SU-DHL-6 (cell line): ENCODE measurements around the gene FARS2.

Source experiments
- EZH2phosphoT487 ChIP-seq: fragments of 200-600 bp; sonication (generic), shearing (Covaris generic); conservative IDR thresholded peaks from 2 replicates; pipeline ENCODE4 v1.6.1; 2018; ENCODE audit warnings: mild to moderate bottlenecking, antibody characterized with exemption, low read length, moderate library complexity, mixed read lengths
- TF ChIP-seq, protein P1 (sequence below): fragments of 200-600 bp; sonication (generic); IDR thresholded peaks from one replicate; pipeline ENCODE4 v1.5.1; 2017; ENCODE audit warnings: antibody characterized with exemption, mild to moderate bottlenecking, low read length, moderate library complexity; ENCODE audit not compliant: insufficient read depth, poor library complexity, severe bottlenecking

DNA sequence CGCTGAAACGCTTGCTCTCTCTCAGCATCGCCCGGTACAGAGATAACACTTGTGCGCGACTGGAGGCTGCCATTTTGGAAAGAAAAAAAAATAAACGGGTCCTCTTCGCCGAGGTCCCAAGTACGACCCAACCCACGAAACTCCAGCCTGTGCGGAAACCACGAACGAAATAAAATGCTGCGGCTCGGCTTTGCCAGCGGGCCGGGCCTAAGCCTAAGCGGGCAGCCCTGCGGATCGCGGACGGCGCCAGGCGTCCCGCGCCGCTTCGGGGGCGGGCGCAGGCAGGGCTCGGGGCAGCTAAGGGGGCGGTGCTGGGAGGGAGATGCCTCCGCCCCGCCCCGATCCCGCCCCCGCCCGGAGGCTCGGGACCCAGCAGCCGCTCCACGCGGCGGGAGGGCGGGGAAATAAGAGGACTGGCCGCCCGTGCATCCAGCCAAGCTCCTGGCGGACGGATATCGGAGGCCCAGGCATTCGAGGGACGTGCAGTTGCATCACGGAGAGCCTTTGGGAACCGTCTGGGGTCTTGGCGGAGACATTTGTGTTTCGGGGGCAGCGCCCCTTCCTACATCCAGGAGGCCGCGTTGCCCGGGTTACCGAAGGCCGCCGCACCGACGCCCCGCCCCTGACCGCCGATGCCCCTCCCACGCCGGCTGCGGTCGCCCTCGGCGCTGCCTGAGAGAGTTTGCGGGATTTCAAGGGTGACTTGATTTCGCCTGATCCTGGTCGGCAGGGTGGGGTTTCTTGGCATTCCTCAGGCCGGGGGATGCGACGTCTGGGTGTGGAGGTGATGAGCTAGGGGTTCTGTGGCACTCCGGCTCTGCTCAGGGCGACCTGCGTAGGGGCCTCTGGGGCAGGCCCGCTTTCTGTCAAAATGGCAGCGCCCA, at the start of gene FARS2, which contains the start of gene LYRM4:
- TF ChIP-seq, protein P1, sequence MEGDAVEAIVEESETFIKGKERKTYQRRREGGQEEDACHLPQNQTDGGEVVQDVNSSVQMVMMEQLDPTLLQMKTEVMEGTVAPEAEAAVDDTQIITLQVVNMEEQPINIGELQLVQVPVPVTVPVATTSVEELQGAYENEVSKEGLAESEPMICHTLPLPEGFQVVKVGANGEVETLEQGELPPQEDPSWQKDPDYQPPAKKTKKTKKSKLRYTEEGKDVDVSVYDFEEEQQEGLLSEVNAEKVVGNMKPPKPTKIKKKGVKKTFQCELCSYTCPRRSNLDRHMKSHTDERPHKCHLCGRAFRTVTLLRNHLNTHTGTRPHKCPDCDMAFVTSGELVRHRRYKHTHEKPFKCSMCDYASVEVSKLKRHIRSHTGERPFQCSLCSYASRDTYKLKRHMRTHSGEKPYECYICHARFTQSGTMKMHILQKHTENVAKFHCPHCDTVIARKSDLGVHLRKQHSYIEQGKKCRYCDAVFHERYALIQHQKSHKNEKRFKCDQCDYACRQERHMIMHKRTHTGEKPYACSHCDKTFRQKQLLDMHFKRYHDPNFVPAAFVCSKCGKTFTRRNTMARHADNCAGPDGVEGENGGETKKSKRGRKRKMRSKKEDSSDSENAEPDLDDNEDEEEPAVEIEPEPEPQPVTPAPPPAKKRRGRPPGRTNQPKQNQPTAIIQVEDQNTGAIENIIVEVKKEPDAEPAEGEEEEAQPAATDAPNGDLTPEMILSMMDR, result no peak
- TF ChIP-seq EZH2phosphoT487, result no peak
